Parathyroid adenoma (tissue), 2 donors: Measurements from ENCODE around the gene CYP46A1.

Experiments used
- H2AFZ ChIP-seq: fragments of 300-600 bp; sonication (generic); one replicate; pipeline ENCODE4 v1.7.0; 2017; ENCODE audit warnings: antibody characterized with exemption, mild to moderate bottlenecking
- H3K27ac ChIP-seq: fragments of 300-600 bp; sonication (generic); one replicate; pipeline ENCODE4 v1.7.0; 2017
- H3K27me3 ChIP-seq: fragments of 300-600 bp; sonication (generic); one replicate; pipeline ENCODE4 v1.7.0; 2017; ENCODE audit warnings: low read length; ENCODE audit not compliant: control insufficient read depth, insufficient read depth
- H3K36me3 ChIP-seq: fragments of 300-600 bp; sonication (generic); one replicate; pipeline ENCODE4 v1.7.0; 2017; ENCODE audit warnings: low read length; ENCODE audit not compliant: control insufficient read depth, insufficient read depth
- H3K4me1 ChIP-seq: fragments of 300-600 bp; sonication (generic); one replicate; pipeline ENCODE4 v1.7.0; 2017; ENCODE audit warnings: control low read depth
- H3K4me2 ChIP-seq: fragments of 300-600 bp; sonication (generic); one replicate; pipeline ENCODE4 v1.7.0; 2017; ENCODE audit warnings: low read length
- H3K4me3 ChIP-seq: fragments of 300-600 bp; sonication (generic); one replicate; pipeline ENCODE4 v1.7.0; 2017; ENCODE audit warnings: low read depth, low read length
- H3K79me2 ChIP-seq: fragments of 300-600 bp; sonication (generic); one replicate; pipeline ENCODE4 v1.7.0; 2017; ENCODE audit warnings: control low read depth
- H3K9ac ChIP-seq: fragments of 300-600 bp; sonication (generic); one replicate; pipeline ENCODE4 v1.7.0; 2017; ENCODE audit warnings: mild to moderate bottlenecking
- H3K9me3 ChIP-seq: fragments of 300-600 bp; sonication (generic); one replicate; pipeline ENCODE4 v1.7.0; 2017; ENCODE audit warnings: low read length; ENCODE audit not compliant: control insufficient read depth
- CTCF ChIP-seq: fragments of 300-600 bp; sonication (generic); IDR thresholded peaks from one replicate; pipeline ENCODE4 v1.7.0; 2017; ENCODE audit warnings: antibody characterized with exemption, mild to moderate bottlenecking
- donor health status: primary hyperparathyroidism.

The CYP46A1 gene

GRCh38 chr14:99707921-99708320 lies 23.8 kb downstream of the CYP46A1 start:
- H3K27me3 ChIP-seq = no peaks in the 10 kb centered on the region
- H3K4me2 ChIP-seq = no peak overlapping the region
- no peaks in the 10 kb centered on the region for H3K36me3 ChIP-seq
- no peak overlapping the region for H3K4me3 ChIP-seq
- no peak for TF ChIP-seq CTCF
- H3K9me3 ChIP-seq = no peaks in the 10 kb centered on the region
- no peak overlapping the region for H3K27ac ChIP-seq
- H3K4me1 ChIP-seq = no peaks in the 10 kb centered on the region
- no peak overlapping the region for H2AFZ ChIP-seq
- H3K79me2 ChIP-seq = no peaks in the 10 kb centered on the region
- H3K9ac ChIP-seq = no peak overlapping the region

- Histone ChIP-seq H3K4me1 (no peaks in the 10 kb centered on the region), H3K4me3 (no peak overlapping the region), H3K9me3 (no peaks in the 10 kb centered on the region), H3K79me2 (no peaks in the 10 kb centered on the region), H3K27me3 (no peaks in the 10 kb centered on the region), H3K9ac (no peak overlapping the region), H3K36me3 (no peaks in the 10 kb centered on the region), H3K4me2 (no peak overlapping the region), H3K27ac (no peak overlapping the region), H2AFZ (no peak overlapping the region)
- TF ChIP-seq CTCF = no peak
Measured at GRCh38 chr14:99708449-99708848, 24.4 kb downstream of the CYP46A1 start.

- H3K79me2 ChIP-seq = no peaks in the 10 kb centered on the region
- no peak overlapping the region for H3K9ac ChIP-seq
- H2AFZ ChIP-seq = no peak overlapping the region
- no peak overlapping the region for H3K4me2 ChIP-seq
- no peak overlapping the region for H3K27ac ChIP-seq
- no peaks in the 10 kb centered on the region for H3K9me3 ChIP-seq
- H3K4me3 ChIP-seq = no peak overlapping the region
- H3K36me3 ChIP-seq = no peaks in the 10 kb centered on the region
- H3K4me1 ChIP-seq = no peaks in the 10 kb centered on the region
- no peak for TF ChIP-seq CTCF
- no peaks in the 10 kb centered on the region for H3K27me3 ChIP-seq
Measured at GRCh38 chr14:99713972-99714371, 29.9 kb downstream of the CYP46A1 start.

GRCh38 chr14:99715266-99716000 lies 31.3 kb downstream of the CYP46A1 start:
- Histone ChIP-seq H3K36me3 (no peaks in the 10 kb centered on the region), H3K4me2 (no peak overlapping the region), H3K27me3 (no peaks in the 10 kb centered on the region), H2AFZ (no peak overlapping the region), H3K79me2 (no peaks in the 10 kb centered on the region), H3K9ac (no peak overlapping the region), H3K27ac (no peak overlapping the region), H3K4me1 (no peaks in the 10 kb centered on the region), H3K9me3 (no peaks in the 10 kb centered on the region), H3K4me3 (no peak overlapping the region)
- TF ChIP-seq CTCF = no peak
